Endothelial cell of umbilical vein (primary cell): ENCODE measurements around the gene DLEC1.
"Not testable (repeated sequence)": the region's sequence is repeated elsewhere in the genome, so short reads cannot be mapped to it uniquely, and the experiment has no call there.

ENCODE experiments used
- CTCF ChIP-seq, 2 donors: IDR thresholded peaks; 1 replicate in 1 of 2; 2 replicates in 1 of 2; pipeline ENCODE4 v1.5.1; 2011; ENCODE audit warnings: low read length in 2 of 2, mild to moderate bottlenecking in 2 of 2, moderate library complexity in 2 of 2, control low read depth in 1 of 2, inconsistent platforms in 1 of 2, low read depth in 1 of 2; ENCODE audit not compliant: insufficient read depth in 1 of 2; ENCODE audit errors: extremely low read depth in 1 of 2
- EZH2 ChIP-seq: IDR thresholded peaks from 2 replicates; pipeline ENCODE4 v1.6.1; 2012; ENCODE audit warnings: borderline replicate concordance, low read depth, mild to moderate bottlenecking, moderate library complexity, low read length, inconsistent platforms; ENCODE audit not compliant: severe bottlenecking
- GATA2 ChIP-seq: IDR thresholded peaks from 2 replicates; pipeline ENCODE4 v1.7.0; 2011; ENCODE audit warnings: low read depth, mild to moderate bottlenecking, moderate library complexity, mixed read lengths, low read length; ENCODE audit not compliant: insufficient read length, insufficient read depth
- JUN ChIP-seq: IDR thresholded peaks from 2 replicates; pipeline ENCODE4 v1.6.1; 2011; ENCODE audit warnings: borderline replicate concordance, low read depth; ENCODE audit not compliant: insufficient read length, insufficient read depth
- MAX ChIP-seq: IDR thresholded peaks from 2 replicates; pipeline ENCODE4 v1.6.1; 2011; ENCODE audit not compliant: insufficient read depth, insufficient read length
- POLR2A ChIP-seq: IDR thresholded peaks from 2 replicates; pipeline ENCODE4 v1.6.1; 2012; ENCODE audit warnings: low read depth, mild to moderate bottlenecking, control low read depth, low read length
- POLR2AphosphoS5 ChIP-seq: IDR thresholded peaks from 2 replicates; pipeline ENCODE4 v1.6.1; 2012; ENCODE audit warnings: low read depth, mild to moderate bottlenecking, control low read depth, low read length, moderate library complexity; ENCODE audit not compliant: insufficient read depth

GRCh38 chr3:38160704-38161103 lies 121.7 kb downstream of the DLEC1 start:
- TF ChIP-seq CTCF (IDR thresholded peaks at IDR 0.05; ENCODE audit: extremely low read depth in 1 of 2, insufficient read depth in 1 of 2, low read depth in 1 of 2, low read length in 2 of 2); POLR2A; POLR2AphosphoS5; EZH2; JUN; GATA2; MAX: not testable (repeated sequence)
